HepG2 (cell line): ENCODE data around the gene CERS5.

ENCODE experiments used
- DPF2 ChIP-seq: sonication (generic); formaldehyde crosslinking; IDR thresholded peaks from 2 replicates; pipeline ENCODE4 v1.4.0; 2020; ENCODE audit warnings: mild to moderate bottlenecking, low read depth, missing genetic modification reagents, borderline replicate concordance
- HMGA1 ChIP-seq: sonication (generic); formaldehyde crosslinking; conservative IDR thresholded peaks from 2 replicates; pipeline ENCODE4 v1.4.0; 2020; ENCODE audit warnings: missing genetic modification reagents
- JUN ChIP-seq: sonication (generic); formaldehyde crosslinking; IDR thresholded peaks from 2 replicates; pipeline ENCODE4 v1.4.0; 2020; ENCODE audit warnings: mild to moderate bottlenecking, missing genetic modification reagents

- TF ChIP-seq DPF2 (no peak), JUN (no peak), HMGA1 (CRISPR knock-in tag) (no peak)
Measured at GRCh38 chr12:50127546-50127945, 39.6 kb downstream of the CERS5 start.
